GM18870 (cell line): ENCODE results near the gene NCKAP5L.
"Not testable (repeated sequence)": the region's sequence is repeated elsewhere in the genome, so short reads cannot be mapped to it uniquely, and the experiment has no call there.

ENCODE experiments used
- ATAC-seq: cut with Tn5 transposase; IDR thresholded peaks from one replicate; pipeline ENCODE4 v1.9.1; 2021; ENCODE audit warnings: moderate library complexity; ENCODE audit not compliant: unreplicated experiment

Gene NCKAP5L

GRCh38 chr12:49866859-49867569 is 38.8 kb upstream of the NCKAP5L start:
- ATAC-seq: no peak

DNA sequence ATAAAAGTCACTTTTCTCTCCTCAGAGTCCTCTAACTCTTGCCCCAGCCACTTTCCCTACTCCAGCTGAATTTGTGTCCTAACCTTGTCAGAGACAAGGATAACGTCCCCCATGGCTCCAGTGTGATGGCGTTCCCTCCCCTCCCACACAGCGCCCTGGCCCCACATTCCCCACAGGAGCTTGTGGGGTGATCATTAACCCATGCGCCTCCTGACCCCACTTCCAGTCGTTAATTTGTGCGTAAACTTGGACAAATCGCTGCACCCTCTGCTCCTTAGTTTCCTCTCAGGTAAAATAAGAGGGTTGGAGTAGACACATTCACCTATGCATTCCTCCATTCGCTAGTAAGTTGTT is 37.5 kb upstream of the NCKAP5L start:
- no peak for ATAC-seq

DNA sequence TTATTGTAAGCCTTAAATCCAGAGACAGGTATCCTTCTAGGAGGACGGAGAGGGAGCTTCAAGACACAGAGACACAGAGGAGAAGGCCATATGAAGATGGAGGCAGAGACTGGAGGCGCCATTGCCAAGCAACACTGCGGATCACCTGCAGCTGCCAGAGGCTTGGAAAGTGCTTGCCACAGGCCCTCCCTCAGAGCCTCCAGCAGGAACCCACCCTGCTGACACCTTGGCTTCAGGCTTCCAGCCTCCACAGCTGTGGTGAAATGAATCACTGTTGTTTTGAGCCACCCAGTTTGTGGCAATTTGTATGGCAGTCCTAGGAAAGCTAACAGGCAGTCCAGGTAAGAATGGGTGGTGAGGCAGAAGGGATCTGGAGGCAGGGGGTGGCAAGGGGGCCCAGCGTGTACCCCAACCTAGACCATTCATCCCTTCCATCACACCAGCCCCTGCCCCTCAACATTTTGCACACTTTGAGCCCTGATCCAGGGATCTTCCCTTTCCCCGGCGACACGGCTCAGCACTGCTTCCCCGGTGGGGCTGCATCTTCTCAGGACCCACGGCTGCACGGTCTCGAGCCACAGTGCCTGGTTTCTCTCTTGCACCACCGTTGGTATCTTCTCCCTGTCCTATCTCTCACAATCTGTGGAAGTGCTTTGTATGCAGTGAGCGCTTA is 37.0 kb upstream of the NCKAP5L start:
- ATAC-seq: no peak

GRCh38 chr12:49864798-49865090 is 36.5 kb upstream of the NCKAP5L start:
- no peak for ATAC-seq

- no peak for ATAC-seq
Measured at GRCh38 chr12:49863946-49864797, 36.0 kb upstream of the NCKAP5L start.

DNA sequence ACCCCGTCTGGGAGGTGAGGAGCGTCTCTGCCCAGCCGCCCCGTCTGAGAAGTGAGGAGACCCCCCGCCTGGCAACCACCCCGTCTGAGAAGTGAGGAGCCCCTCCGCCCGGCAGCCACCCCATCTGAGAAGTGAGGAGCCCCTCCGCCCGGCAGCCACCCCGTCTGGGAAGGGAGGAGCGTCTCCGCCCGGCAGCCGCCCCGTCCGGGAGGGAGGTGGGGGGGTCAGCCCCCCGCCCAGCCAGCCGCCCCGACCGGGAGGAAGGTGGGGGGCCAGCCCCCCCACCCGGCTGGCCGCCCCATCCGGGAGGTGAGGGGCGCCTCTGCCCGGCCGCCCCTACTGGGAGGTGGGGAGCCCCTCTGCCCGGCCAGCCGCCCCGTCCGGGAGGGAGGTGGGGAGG is 32.7 kb upstream of the NCKAP5L start:
- ATAC-seq: not testable (repeated sequence)

DNA sequence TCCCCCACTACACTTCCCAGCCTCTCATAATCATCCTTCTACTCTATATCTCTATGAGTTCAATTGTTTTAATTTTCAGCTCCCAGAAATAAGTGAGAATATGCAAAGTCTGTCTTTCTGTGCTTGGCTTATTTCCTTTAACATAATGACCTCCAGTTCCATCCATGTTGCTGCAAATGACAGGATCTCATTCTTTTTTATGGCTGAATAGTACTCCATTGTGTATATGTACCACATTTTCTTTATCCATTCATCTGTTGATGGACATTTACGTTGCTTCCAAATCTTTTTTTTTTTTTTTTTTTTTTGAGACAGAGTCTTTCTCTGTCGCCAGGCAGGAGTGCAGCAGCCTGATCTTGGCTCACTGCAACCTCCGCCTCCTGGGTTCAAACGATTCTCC is 27.7 kb upstream of the NCKAP5L start:
- ATAC-seq: not testable (repeated sequence)

GRCh38 chr12:49854976-49855375 is 26.8 kb upstream of the NCKAP5L start:
- no peak for ATAC-seq

DNA sequence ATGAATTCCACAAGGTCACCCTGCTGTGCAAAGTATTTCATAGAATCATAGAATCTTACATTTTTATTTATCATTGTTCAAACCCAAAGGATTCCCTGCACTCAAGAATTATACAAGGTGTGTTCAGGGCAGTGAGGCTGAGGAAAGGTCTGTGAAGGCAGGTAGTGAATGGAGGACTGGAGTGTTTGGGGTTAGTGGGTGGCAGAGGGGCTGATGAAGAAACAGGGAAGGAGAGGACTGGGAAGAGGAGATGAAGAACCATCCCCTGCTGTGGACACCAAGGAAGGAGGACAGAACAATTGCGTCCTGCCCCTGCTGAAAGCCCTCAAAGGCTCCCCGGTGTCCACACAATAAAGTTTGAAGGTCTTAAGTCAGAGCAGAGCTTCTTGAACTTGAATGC is 25.5 kb upstream of the NCKAP5L start:
- no peak for ATAC-seq

DNA sequence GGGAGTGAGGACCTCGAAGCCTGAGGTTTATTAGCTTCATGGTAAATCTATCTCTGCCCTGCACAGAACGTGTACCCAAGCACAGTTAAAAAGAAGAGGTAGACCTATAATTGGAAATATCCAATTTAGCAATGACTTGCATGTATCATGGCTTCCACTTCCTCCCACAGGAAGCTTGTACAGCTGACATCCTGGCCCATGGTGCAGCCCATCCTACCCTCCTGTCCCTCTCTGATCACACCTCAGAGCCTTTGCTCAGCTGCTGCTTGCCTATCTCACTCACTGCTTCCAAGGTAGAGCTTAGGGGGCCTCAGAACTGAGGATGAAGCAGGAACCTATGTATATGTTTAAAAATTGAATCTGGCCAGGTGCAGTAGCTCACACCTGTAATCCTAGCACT is 18.9 kb upstream of the NCKAP5L start:
- no peak for ATAC-seq

- ATAC-seq: no peak
Measured at GRCh38 chr12:49846032-49846431, 17.8 kb upstream of the NCKAP5L start.

DNA sequence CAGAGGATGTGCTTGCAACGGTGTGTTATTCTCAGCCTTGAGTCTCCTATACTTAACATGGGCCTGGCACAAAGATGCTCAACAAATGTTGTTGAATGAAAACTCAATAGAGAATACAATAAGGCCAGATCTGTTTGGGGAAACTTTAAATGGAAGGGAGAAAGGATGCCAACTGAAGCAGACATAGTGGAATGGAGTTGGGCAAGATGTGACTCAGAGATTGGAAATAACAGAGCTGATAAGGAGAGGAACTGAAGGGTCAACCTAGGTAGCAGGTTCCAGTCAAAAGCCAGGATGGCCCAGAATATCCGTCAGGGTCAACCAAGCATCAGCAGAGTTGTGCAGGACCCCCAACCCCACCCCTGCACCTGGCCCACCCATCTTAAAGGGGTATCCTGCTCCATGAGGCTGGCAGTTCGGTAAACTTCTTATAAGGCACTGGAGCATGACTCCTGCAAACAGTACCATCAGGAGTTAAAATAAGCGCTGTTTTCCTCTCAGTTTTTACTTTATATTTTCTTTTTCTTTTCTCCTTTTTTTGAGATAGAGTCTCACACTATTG is 15.7 kb upstream of the NCKAP5L start:
- ATAC-seq: no peak

GRCh38 chr12:49843411-49843810 is 15.2 kb upstream of the NCKAP5L start:
- ATAC-seq: peak; percentile 1

DNA sequence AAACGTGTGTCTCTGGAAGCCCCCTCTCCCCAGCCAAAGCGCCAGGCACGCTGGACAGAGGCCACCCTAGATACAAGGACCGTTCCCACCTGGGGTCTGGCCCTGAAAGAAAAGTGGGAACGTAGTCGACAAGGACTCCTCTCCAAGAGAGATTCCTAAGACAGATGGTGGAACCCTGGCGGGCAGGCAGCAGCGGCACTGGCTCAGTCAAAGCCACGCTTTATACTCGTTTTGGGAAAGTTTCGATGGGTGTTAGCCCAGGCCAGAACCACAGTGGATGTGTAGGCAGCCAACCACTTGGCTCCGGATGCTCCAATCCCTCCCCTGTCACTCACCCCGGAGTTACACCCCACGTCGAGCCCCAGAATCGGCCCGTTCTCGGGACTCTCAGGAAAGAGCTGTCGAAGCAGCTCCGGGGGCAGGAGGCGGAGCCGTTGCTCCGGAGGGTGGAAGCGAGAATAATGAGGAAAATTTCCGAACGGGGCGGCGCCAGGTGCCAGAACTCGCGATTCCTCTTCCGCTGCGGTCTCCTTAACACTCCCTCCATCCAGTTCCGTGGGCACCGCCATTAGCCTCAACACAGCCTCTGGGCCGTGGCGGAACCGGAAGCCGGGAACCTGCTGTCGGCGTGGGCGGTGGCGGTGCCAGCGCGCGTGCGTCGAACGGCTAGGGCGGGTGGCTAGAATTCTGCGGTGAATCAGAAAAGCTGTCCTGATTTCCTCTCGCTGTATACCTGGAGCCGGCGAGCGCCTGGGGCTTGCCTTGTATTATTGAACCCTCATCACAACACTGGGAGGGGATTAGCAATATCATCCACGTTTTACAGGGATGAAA is 14.5 kb upstream of the NCKAP5L start, which contains the start of gene BCDIN3D:
Gene BCDIN3D (minus strand): TSS at position 588 of the 834 bp plus-strand sequence. CDS start 19 bp downstream, at position 569.
- ATAC-seq: peak; percentile 68

- ATAC-seq: no peak
Measured at GRCh38 chr12:49838973-49839633, 10.9 kb upstream of the NCKAP5L start.

DNA sequence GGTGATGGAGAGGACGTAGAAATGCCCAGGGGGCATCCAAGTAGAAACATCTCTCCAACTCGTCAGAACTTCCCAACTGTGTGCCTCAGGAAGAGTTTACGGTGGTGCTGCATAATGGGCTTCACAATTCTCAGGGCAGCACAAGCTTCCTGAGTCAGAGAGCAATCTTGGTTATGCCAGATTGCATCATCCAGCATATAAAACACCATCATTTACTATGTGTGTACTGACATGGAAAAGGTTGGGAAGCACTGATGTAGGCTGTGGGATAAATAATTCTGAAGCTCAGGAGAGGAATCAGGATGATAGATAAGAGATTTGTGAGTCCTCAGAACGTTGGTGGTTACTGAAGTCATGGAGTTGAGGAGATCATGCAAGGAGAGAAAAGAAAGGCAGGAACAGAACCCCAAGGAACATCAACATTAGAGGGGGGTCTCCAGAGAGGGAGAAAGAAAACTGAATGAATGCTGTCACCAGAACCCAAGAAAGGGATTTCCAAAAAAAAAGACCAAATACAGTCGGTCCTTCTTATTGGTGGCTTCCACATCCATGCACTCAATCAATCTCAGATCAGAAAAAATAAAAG is 4.7 kb upstream of the NCKAP5L start:
- ATAC-seq: no peak

- ATAC-seq: no peak
Measured at GRCh38 chr12:49831717-49832116, 3.5 kb upstream of the NCKAP5L start.

GRCh38 chr12:49827401-49828099 is 663 bp downstream of the NCKAP5L start:
- ATAC-seq: no peak

GRCh38 chr12:49827051-49827400 is 1.2 kb downstream of the NCKAP5L start:
- ATAC-seq: no peak
